Activated naive CD8-positive, alpha-beta T cell treated with anti-CD3 and anti-CD28 coated beads for 36 hours (primary cell): ENCODE results near the gene PDE8B. TPM values are rescaled to one million over a fixed set of nuclear protein-coding genes. Genes with fewer than 3 reads are reported as not detected.
A peak's percentile ranks its signal among the peaks of the same experiment; 100 is the strongest.

Source experiments
- DNase-seq: peaks from one replicate; pipeline ENCODE4 v3.0.0; 2021
- H3K27ac Mint-ChIP-seq: one replicate; pipeline ENCODE4 v1.8.0; 2022; ENCODE audit warnings: mild to moderate bottlenecking, moderate library complexity, mixed read lengths
- H3K27me3 Mint-ChIP-seq: one replicate; pipeline ENCODE4 v1.8.0; 2022; ENCODE audit warnings: mild to moderate bottlenecking, mixed read lengths
- H3K36me3 Mint-ChIP-seq: one replicate; pipeline ENCODE4 v1.8.0; 2021; ENCODE audit warnings: mild to moderate bottlenecking, mixed read lengths
- H3K4me1 Mint-ChIP-seq: one replicate; pipeline ENCODE4 v1.8.0; 2021; ENCODE audit warnings: mixed read lengths
- H3K4me3 Mint-ChIP-seq: one replicate; pipeline ENCODE4 v1.8.0; 2022; ENCODE audit warnings: mild to moderate bottlenecking, moderate library complexity, mixed read lengths
- H3K9me3 Mint-ChIP-seq: one replicate; pipeline ENCODE4 v1.8.0; 2022; ENCODE audit warnings: mixed read lengths
- total RNA-seq, 2 experiments: library from RNA; stranded (reverse); gene quantifications; one replicate each; pipeline ENCODE4 v1.2.3, GENCODE V29; 2021

PDE8B gene, protein sequence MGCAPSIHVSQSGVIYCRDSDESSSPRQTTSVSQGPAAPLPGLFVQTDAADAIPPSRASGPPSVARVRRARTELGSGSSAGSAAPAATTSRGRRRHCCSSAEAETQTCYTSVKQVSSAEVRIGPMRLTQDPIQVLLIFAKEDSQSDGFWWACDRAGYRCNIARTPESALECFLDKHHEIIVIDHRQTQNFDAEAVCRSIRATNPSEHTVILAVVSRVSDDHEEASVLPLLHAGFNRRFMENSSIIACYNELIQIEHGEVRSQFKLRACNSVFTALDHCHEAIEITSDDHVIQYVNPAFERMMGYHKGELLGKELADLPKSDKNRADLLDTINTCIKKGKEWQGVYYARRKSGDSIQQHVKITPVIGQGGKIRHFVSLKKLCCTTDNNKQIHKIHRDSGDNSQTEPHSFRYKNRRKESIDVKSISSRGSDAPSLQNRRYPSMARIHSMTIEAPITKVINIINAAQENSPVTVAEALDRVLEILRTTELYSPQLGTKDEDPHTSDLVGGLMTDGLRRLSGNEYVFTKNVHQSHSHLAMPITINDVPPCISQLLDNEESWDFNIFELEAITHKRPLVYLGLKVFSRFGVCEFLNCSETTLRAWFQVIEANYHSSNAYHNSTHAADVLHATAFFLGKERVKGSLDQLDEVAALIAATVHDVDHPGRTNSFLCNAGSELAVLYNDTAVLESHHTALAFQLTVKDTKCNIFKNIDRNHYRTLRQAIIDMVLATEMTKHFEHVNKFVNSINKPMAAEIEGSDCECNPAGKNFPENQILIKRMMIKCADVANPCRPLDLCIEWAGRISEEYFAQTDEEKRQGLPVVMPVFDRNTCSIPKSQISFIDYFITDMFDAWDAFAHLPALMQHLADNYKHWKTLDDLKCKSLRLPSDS
- under 1 TPM in 1 of 2 experiments, not detected in 1; 0.16 TPM for total RNA-seq

GRCh38 chr5:77210091-77210963 is at the start of gene PDE8B:
Gene PDE8B, plus strand, starts transcription at chr5:77210680. Its CDS starts 246 bp downstream, at chr5:77210926.
- H3K27ac Mint-ChIP-seq = no peak within 1 kb of the TSS

DNA sequence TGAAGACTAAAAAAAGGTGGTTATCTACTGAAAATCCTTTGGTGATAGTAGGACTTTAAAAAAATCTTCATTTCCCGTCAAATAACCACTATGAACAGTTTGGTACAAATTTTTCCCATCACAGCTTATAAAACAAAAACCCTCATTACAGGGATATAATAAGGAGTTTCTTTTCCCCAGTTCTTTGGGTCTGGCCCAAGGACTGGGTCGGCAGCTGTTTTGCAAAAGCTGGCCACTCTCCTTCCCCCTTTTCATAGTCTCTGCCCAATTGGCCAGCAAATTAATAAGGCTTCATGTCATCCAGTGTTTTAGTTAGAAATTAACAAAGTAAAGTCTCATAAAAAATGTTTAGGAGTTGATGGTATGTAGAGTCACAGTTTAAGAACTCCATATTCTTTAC is 47.0 kb upstream of the PDE8B start:
- Mint-ChIP-seq H3K27me3 (peaks cover 4% of the 10 kb centered on the region), H3K4me1 (no peaks in the 10 kb centered on the region), H3K9me3 (no peaks in the 10 kb centered on the region), H3K27ac (no peak overlapping the region), H3K36me3 (no peaks in the 10 kb centered on the region), H3K4me3 (no peak overlapping the region)
- no peak for DNase-seq

More at GRCh38 chr5:77210091-77210963, at the start of gene PDE8B:
- H3K4me1 Mint-ChIP-seq = peaks cover 11% of the 10 kb centered on the region
- peak; percentile 15 for DNase-seq
- H3K9me3 Mint-ChIP-seq = no peaks in the 10 kb centered on the region
- H3K27me3 Mint-ChIP-seq = peaks cover 69% of the 10 kb centered on the region
- H3K4me3 Mint-ChIP-seq = peak within 1 kb of the TSS; percentile 78
- H3K36me3 Mint-ChIP-seq = peaks cover 2% of the 10 kb centered on the region

DNA sequence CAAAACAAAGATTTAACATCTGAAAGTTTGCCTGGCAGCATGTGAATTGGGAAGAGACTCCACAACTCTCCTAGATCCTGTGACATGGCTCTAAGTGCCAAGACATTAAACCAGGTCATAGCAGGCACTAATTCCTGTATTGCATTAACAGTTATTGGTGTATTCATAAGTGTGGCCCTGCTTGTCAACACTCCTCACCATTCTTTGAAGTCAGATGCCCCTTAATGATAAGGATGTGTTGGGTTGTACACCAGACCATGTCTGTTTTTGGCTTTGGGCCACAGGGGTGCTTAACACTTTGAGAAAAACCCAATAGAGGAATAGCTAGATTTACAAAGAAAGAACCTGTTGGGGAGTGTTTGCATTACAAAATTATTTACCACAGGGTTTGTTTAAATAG is 43.4 kb upstream of the PDE8B start:
- no peak for DNase-seq
- H3K4me1 Mint-ChIP-seq = no peaks in the 10 kb centered on the region
- no peaks in the 10 kb centered on the region for H3K9me3 Mint-ChIP-seq
- no peak overlapping the region for H3K27ac Mint-ChIP-seq
- no peak overlapping the region for H3K4me3 Mint-ChIP-seq
- H3K36me3 Mint-ChIP-seq = no peaks in the 10 kb centered on the region
- H3K27me3 Mint-ChIP-seq = peaks cover 4% of the 10 kb centered on the region

- Mint-ChIP-seq H3K27me3 (peaks cover 4% of the 10 kb centered on the region), H3K27ac (no peak overlapping the region), H3K4me3 (no peak overlapping the region), H3K9me3 (no peaks in the 10 kb centered on the region), H3K4me1 (no peaks in the 10 kb centered on the region), H3K36me3 (no peaks in the 10 kb centered on the region)
- no peak for DNase-seq
These were observed 42.8 kb upstream of the PDE8B start for GRCh38 chr5:77167695-77168121.

- DNase-seq = no peak
- H3K36me3 Mint-ChIP-seq = no peaks in the 10 kb centered on the region
- H3K4me1 Mint-ChIP-seq = no peaks in the 10 kb centered on the region
- no peak overlapping the region for H3K4me3 Mint-ChIP-seq
- H3K27me3 Mint-ChIP-seq = peaks cover 4% of the 10 kb centered on the region
- H3K27ac Mint-ChIP-seq = no peak overlapping the region
- H3K9me3 Mint-ChIP-seq = no peaks in the 10 kb centered on the region
These were observed 42.2 kb upstream of the PDE8B start for GRCh38 chr5:77168161-77168878.

- Mint-ChIP-seq H3K27me3 (peaks cover 4% of the 10 kb centered on the region), H3K36me3 (no peaks in the 10 kb centered on the region), H3K27ac (no peak overlapping the region), H3K4me1 (no peaks in the 10 kb centered on the region), H3K4me3 (no peak overlapping the region), H3K9me3 (no peaks in the 10 kb centered on the region)
- DNase-seq = no peak
These were observed 41.6 kb upstream of the PDE8B start for GRCh38 chr5:77168879-77169244.

GRCh38 chr5:77170196-77170890 is 40.1 kb upstream of the PDE8B start:
- peaks cover 3% of the 10 kb centered on the region for H3K27me3 Mint-ChIP-seq
- no peak overlapping the region for H3K27ac Mint-ChIP-seq
- H3K36me3 Mint-ChIP-seq = no peaks in the 10 kb centered on the region
- H3K4me1 Mint-ChIP-seq = no peaks in the 10 kb centered on the region
- H3K9me3 Mint-ChIP-seq = no peaks in the 10 kb centered on the region
- H3K4me3 Mint-ChIP-seq = no peak overlapping the region
- no peak for DNase-seq

DNA sequence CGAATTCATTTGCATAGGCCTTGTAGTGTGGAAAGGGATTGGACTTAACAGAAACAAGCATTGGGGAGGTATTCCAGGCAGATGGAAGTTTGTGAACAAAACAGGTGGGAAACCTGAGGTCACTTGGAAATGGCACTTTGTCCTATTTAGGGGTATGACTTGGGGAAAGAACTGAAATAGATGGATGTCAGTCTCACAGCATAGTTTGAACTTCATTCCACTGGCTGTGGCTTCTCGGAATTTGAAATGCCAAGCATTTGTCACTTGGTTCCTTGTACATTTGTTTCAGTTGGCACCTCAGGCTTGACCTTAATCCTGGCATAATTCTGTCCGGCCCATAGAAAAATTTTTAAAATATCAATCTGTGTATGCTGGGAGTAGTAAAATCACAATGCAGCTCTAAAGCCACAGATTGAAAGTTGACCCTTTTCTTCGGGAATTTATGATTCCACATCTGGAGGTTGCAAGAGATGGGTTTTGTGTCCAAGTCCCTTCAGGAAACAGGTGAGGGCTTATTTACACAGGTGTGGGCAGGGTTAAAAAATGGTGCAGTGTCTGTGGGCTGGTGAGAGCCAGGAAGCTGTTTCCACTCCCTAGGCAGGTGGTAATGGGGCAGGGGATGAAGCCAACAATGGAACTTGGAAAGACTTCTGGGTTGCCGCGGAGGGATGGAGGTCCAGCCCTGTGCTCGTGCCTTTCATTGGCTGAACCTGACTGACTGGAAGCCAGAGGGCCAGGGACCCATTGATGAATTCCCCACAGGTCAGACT is 39.2 kb upstream of the PDE8B start:
- Mint-ChIP-seq H3K27ac (no peak overlapping the region), H3K4me3 (no peak overlapping the region), H3K27me3 (no peaks in the 10 kb centered on the region), H3K9me3 (no peaks in the 10 kb centered on the region), H3K36me3 (no peaks in the 10 kb centered on the region), H3K4me1 (no peaks in the 10 kb centered on the region)
- DNase-seq = no peak

DNA sequence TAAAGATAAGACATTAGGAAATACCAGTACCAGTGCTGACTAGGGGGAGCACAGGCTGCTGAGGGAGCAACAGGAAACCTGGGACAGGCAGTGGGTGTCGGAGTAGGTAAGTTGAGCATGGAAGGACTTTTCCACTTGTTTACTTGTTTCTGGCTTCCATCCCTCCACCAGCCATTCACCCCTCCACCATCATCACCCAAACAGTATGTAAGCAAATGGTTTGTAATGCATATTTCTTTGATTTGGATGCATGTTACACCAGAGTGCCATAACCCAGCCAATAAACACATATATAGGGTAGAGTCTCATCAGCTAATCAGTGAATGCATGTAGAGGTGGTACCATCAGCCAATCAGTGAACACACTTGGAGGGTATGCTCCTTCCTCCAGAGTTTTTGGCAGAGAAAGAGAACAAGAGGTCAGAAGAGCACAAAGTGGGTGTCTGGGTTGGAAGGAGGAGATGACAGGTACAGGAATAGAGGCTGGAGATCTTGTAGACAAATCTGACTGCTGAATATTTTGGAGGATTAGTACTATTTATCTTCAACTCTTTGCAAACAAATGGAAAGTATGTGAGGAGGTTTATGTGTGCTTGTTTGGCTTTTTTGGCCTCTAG is 37.7 kb upstream of the PDE8B start:
- Mint-ChIP-seq H3K4me1 (no peaks in the 10 kb centered on the region), H3K9me3 (no peaks in the 10 kb centered on the region), H3K4me3 (no peak overlapping the region), H3K27ac (no peak overlapping the region), H3K27me3 (peaks cover 4% of the 10 kb centered on the region), H3K36me3 (no peaks in the 10 kb centered on the region)
- DNase-seq = no peak

GRCh38 chr5:77174526-77174925 is 36.0 kb upstream of the PDE8B start:
- no peak overlapping the region for H3K4me3 Mint-ChIP-seq
- H3K27me3 Mint-ChIP-seq = peaks cover 12% of the 10 kb centered on the region
- no peaks in the 10 kb centered on the region for H3K9me3 Mint-ChIP-seq
- H3K4me1 Mint-ChIP-seq = no peaks in the 10 kb centered on the region
- no peaks in the 10 kb centered on the region for H3K36me3 Mint-ChIP-seq
- no peak overlapping the region for H3K27ac Mint-ChIP-seq
- DNase-seq = no peak

- H3K36me3 Mint-ChIP-seq = no peaks in the 10 kb centered on the region
- H3K4me1 Mint-ChIP-seq = no peaks in the 10 kb centered on the region
- no peaks in the 10 kb centered on the region for H3K9me3 Mint-ChIP-seq
- peaks cover 17% of the 10 kb centered on the region for H3K27me3 Mint-ChIP-seq
- no peak overlapping the region for H3K4me3 Mint-ChIP-seq
- H3K27ac Mint-ChIP-seq = no peak overlapping the region
- no peak for DNase-seq
These were observed 35.2 kb upstream of the PDE8B start for GRCh38 chr5:77175231-77175630.

DNA sequence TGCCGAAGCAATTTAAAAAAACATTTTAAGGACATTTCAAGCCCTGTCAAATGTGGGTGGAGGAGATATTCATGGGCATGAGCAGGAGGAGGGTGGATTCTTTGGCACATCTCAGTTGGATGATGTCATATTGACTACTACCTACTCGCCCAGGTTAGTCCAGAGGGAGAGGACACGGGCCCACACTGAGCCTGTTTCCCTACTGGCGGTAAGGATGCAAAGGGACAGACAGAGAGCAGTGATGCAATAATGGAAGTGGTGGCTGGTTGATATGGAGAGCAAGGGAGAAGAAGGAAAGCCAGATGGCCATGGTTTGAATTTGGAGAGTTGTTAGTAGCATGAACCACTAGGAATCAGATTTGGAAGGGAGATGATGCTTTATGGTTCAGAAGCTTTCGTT is 34.1 kb upstream of the PDE8B start:
- H3K9me3 Mint-ChIP-seq = no peaks in the 10 kb centered on the region
- peaks cover 3% of the 10 kb centered on the region for H3K4me1 Mint-ChIP-seq
- H3K27me3 Mint-ChIP-seq = peaks cover 28% of the 10 kb centered on the region
- DNase-seq = no peak
- no peak overlapping the region for H3K27ac Mint-ChIP-seq
- no peaks in the 10 kb centered on the region for H3K36me3 Mint-ChIP-seq
- H3K4me3 Mint-ChIP-seq = no peak overlapping the region

GRCh38 chr5:77177576-77177975 is 32.9 kb upstream of the PDE8B start:
- Mint-ChIP-seq H3K27me3 (peaks cover 39% of the 10 kb centered on the region), H3K27ac (no peak overlapping the region), H3K4me1 (peaks cover 4% of the 10 kb centered on the region), H3K4me3 (no peak overlapping the region), H3K36me3 (no peaks in the 10 kb centered on the region), H3K9me3 (no peaks in the 10 kb centered on the region)
- no peak for DNase-seq
